CD14-positive monocyte (primary cell): Measurements from ENCODE around the gene PRKAG3. TPM values are rescaled to one million over a fixed set of nuclear protein-coding genes. Genes with fewer than 3 reads are reported as not detected.

ENCODE experiments used
- DNase-seq, 3 donors: peaks; one replicate each; pipeline ENCODE4 v3.0.0-alpha.2; 2011 to 2022
- H2AFZ ChIP-seq: 2 replicates; pipeline ENCODE4 v1.6.0; 2012; ENCODE audit warnings: mild to moderate bottlenecking, low read depth, low read length, inconsistent platforms; ENCODE audit not compliant: insufficient read depth, poor library complexity, severe bottlenecking
- H3K27ac ChIP-seq, 2 donors: 1 replicate in 1 of 2; 2 replicates in 1 of 2; pipeline ENCODE4 v1.5.1; 2012 to 2013; ENCODE audit warnings: low read length in 2 of 2, control low read depth in 1 of 2, inconsistent platforms in 1 of 2, low read depth in 1 of 2, mild to moderate bottlenecking in 1 of 2
- H3K27me3 ChIP-seq, 2 donors: one replicate each; pipeline versions ENCODE4 v1.6.0 to v1.6.1; 2011 to 2013; ENCODE audit warnings: low read length in 2 of 2; ENCODE audit not compliant: control insufficient read depth in 2 of 2, insufficient read depth in 2 of 2
- H3K36me3 ChIP-seq, 2 donors: replicated peaks in 1 of 2; 1 replicate in 1 of 2; 2 replicates in 1 of 2; pipeline versions ENCODE4 v1.5.1 to v1.6.1; 2012 to 2013; ENCODE audit warnings: low read length in 2 of 2, control low read depth in 1 of 2, inconsistent platforms in 1 of 2, mild to moderate bottlenecking in 1 of 2; ENCODE audit not compliant: insufficient read depth in 2 of 2, control insufficient read depth in 1 of 2
- H3K4me1 ChIP-seq, 2 donors: 1 replicate in 1 of 2; 2 replicates in 1 of 2; pipeline versions ENCODE4 v1.5.1 to v1.6.1; 2012 to 2013; ENCODE audit warnings: low read length in 2 of 2, control low read depth in 1 of 2, inconsistent platforms in 1 of 2, mild to moderate bottlenecking in 1 of 2, moderate library complexity in 1 of 2; ENCODE audit not compliant: insufficient read depth in 2 of 2, control insufficient read depth in 1 of 2
- H3K4me2 ChIP-seq: replicated peaks from 2 replicates; pipeline ENCODE3; 2012; ENCODE audit warnings: low read length, moderate library complexity, mild to moderate bottlenecking; ENCODE audit not compliant: poor library complexity, severe bottlenecking; ENCODE audit errors: extremely low read depth
- H3K4me3 ChIP-seq, 3 experiments: fragments of 200-600 bp in 1 of 3; sonication (generic) in 1 of 3; replicated peaks in 1 of 3; 1 replicate in 2 of 3; 2 replicates in 1 of 3; pipeline ENCODE4 v1.5.1; 2011 to 2013; ENCODE audit warnings: low read length in 3 of 3, mild to moderate bottlenecking in 3 of 3, control low read depth in 2 of 3, low read depth in 2 of 3, inconsistent platforms in 1 of 3, moderate library complexity in 1 of 3
- H3K79me2 ChIP-seq: 2 replicates; pipeline ENCODE4 v1.6.0; 2012; ENCODE audit warnings: mild to moderate bottlenecking, control low read depth, inconsistent platforms, low read length, moderate library complexity; ENCODE audit not compliant: insufficient read depth
- H3K9ac ChIP-seq: 2 replicates; pipeline ENCODE4 v1.6.0; 2017; ENCODE audit warnings: low read length, mild to moderate bottlenecking; ENCODE audit not compliant: insufficient read depth, poor library complexity, severe bottlenecking
- H3K9me3 ChIP-seq, 2 donors: replicated peaks in 1 of 2; 1 replicate in 1 of 2; 2 replicates in 1 of 2; pipeline versions ENCODE4 v1.5.1 to v1.6.1; 2012 to 2013; ENCODE audit warnings: low read length in 2 of 2, control low read depth in 1 of 2; ENCODE audit not compliant: control insufficient read depth in 1 of 2, insufficient read depth in 1 of 2
- H4K20me1 ChIP-seq: 2 replicates; pipeline ENCODE4 v1.6.0; 2012; ENCODE audit warnings: mild to moderate bottlenecking, low read length, control low read depth, moderate library complexity; ENCODE audit not compliant: insufficient read depth
- H3K27ac Mint-ChIP-seq, 7 donors: one replicate each; pipeline ENCODE4 v1.8.0; 2020; ENCODE audit warnings: mild to moderate bottlenecking in 7 of 7, mixed read lengths in 7 of 7, moderate library complexity in 6 of 7, inconsistent platforms in 2 of 7
- H3K27me3 Mint-ChIP-seq, 3 donors: one replicate each; pipeline ENCODE4 v1.8.0; 2021 to 2022; ENCODE audit warnings: low read depth in 3 of 3, mild to moderate bottlenecking in 3 of 3, mixed read lengths in 3 of 3, moderate library complexity in 3 of 3, inconsistent platforms in 1 of 3
- H3K36me3 Mint-ChIP-seq, 2 donors: one replicate each; pipeline ENCODE4 v1.8.0; 2020; ENCODE audit warnings: mixed read lengths in 2 of 2, inconsistent platforms in 1 of 2, mild to moderate bottlenecking in 1 of 2
- H3K4me1 Mint-ChIP-seq: one replicate; pipeline ENCODE4 v1.8.0; 2020; ENCODE audit warnings: mild to moderate bottlenecking, mixed read lengths
- H3K4me3 Mint-ChIP-seq, 2 donors: one replicate each; pipeline ENCODE4 v1.8.0; 2020; ENCODE audit warnings: mild to moderate bottlenecking in 2 of 2, mixed read lengths in 2 of 2, moderate library complexity in 1 of 2
- H3K9me3 Mint-ChIP-seq, 7 donors: one replicate each; pipeline ENCODE4 v1.8.0; 2020 to 2022; ENCODE audit warnings: mixed read lengths in 7 of 7, mild to moderate bottlenecking in 6 of 7, moderate library complexity in 6 of 7, inconsistent platforms in 2 of 7
- CTCF ChIP-seq: fragments of 200-600 bp; IDR thresholded peaks from one replicate; pipeline ENCODE4 v1.8.0; 2022; ENCODE audit warnings: antibody characterized with exemption, mild to moderate bottlenecking
- WGBS: methylation state at CpG from one replicate; pipeline ENCODE4 v1.1.5; 2013; ENCODE audit warnings: missing lambda C conversion rate; ENCODE audit not compliant: insufficient coverage; 5-methylcytosine and 5-hydroxymethylcytosine counted together
- intact Hi-C, 2 donors: fragments of 100-400 bp; cut with micrococcal nuclease; formaldehyde crosslinking; loops; one replicate each; pipeline versions ENCODE4 v1.15.0 to v1.15.1; 2023
- polyA plus RNA-seq, 3 donors: library from polyadenylated mRNA; depleted of rRNA in 1 of 3; unstranded in 2 of 3; stranded (reverse) in 1 of 3; fragments of 300-500 nt in 2 of 3; fragments of >200 nt in 1 of 3; fragmentation: Illumina TruSeq in 2 of 3; gene quantifications; 1 replicate in 2 of 3; 2 replicates in 1 of 3; pipeline ENCODE4 v1.2.3, GENCODE V29; 2012 to 2021

The PRKAG3 gene
- polyA plus RNA-seq, 3 donors = not detected

- H3K27me3 Mint-ChIP-seq = peaks cover 42 to 60% (median 49%) of the 10 kb centered on the region in 3 donors
- Histone ChIP-seq H3K4me1 (peaks cover 25 to 39% of the 10 kb centered on the region in 2 donors), H3K4me3 (no peak overlapping the region), H3K9me3 (peaks cover 0 to 18% of the 10 kb centered on the region in 2 donors), H3K4me2 (no peak overlapping the region), H2AFZ (no peak overlapping the region), H3K9ac (no peak overlapping the region), H3K79me2 (no peaks in the 10 kb centered on the region), H3K27me3 (peaks cover 21 to 34% of the 10 kb centered on the region in 2 donors), H3K27ac (no peak overlapping the region), H4K20me1 (peaks cover 6% of the 10 kb centered on the region), H3K36me3 (no peaks in the 10 kb centered on the region)
- H3K4me1 Mint-ChIP-seq = peaks cover 38% of the 10 kb centered on the region
- peak overlapping the region in 1 of 2 donors; percentile 40 for H3K4me3 Mint-ChIP-seq
- peak overlapping the region in 1 of 7 donors; percentile 46 for H3K27ac Mint-ChIP-seq
- no peak for DNase-seq
- intact Hi-C loops = no loop called here
- peaks cover 5 to 7% of the 10 kb centered on the region in 2 donors for H3K36me3 Mint-ChIP-seq
- H3K9me3 Mint-ChIP-seq = peaks cover 0 to 13% (median 6%) of the 10 kb centered on the region in 7 donors
- no peak for TF ChIP-seq CTCF
- WGBS = 89% methylated on average over 8 of the region's 9 CpGs
Measured at GRCh38 chr2:218869064-218869463, 37.5 kb upstream of the PRKAG3 start.

GRCh38 chr2:218867900-218868299 is 36.3 kb upstream of the PRKAG3 start:
- H2AFZ ChIP-seq = no peak overlapping the region
- WGBS = 60% methylated on average over 2 of the region's 6 CpGs
- intact Hi-C loops = no loop called here
- H3K4me3 Mint-ChIP-seq = peak overlapping the region in 1 of 2 donors; percentile 59
- no peak for DNase-seq
- H3K36me3 Mint-ChIP-seq = peaks cover 3 to 5% of the 10 kb centered on the region in 2 donors
- H3K4me1 Mint-ChIP-seq = peaks cover 33% of the 10 kb centered on the region
- peaks cover under 1% of the 10 kb centered on the region for H4K20me1 ChIP-seq
- H3K27me3 ChIP-seq = peaks cover 15 to 33% of the 10 kb centered on the region in 2 donors
- H3K36me3 ChIP-seq = no peaks in the 10 kb centered on the region
- no peak overlapping the region for H3K9ac ChIP-seq
- H3K27ac ChIP-seq = no peak overlapping the region
- no peak for TF ChIP-seq CTCF
- H3K4me2 ChIP-seq = no peak overlapping the region
- no peak overlapping the region for H3K4me3 ChIP-seq
- peaks cover 42 to 60% (median 49%) of the 10 kb centered on the region in 3 donors for H3K27me3 Mint-ChIP-seq
- H3K79me2 ChIP-seq = no peaks in the 10 kb centered on the region
- H3K4me1 ChIP-seq = peaks cover 21 to 33% of the 10 kb centered on the region in 2 donors
- H3K9me3 ChIP-seq = peaks cover 0 to 11% of the 10 kb centered on the region in 2 donors
- peaks cover 0 to 10% (median 6%) of the 10 kb centered on the region in 7 donors for H3K9me3 Mint-ChIP-seq
- H3K27ac Mint-ChIP-seq = no peak overlapping the region
